GM08714 (cell line): ENCODE data around the gene ADAMTS18.
"Not testable (repeated sequence)": the region's sequence is repeated elsewhere in the genome, so short reads cannot be mapped to it uniquely, and the experiment has no call there.

Experiments
- H3K4me3 ChIP-seq: fragments of 200-500 bp; sonication (Bioruptor generic); 2 replicates; pipeline ENCODE4 v1.5.1; 2014; ENCODE audit warnings: mild to moderate bottlenecking, low read length, inconsistent platforms
- ZNF274 ChIP-seq: IDR thresholded peaks from 2 replicates; pipeline ENCODE4 v1.6.1; 2012; ENCODE audit warnings: mild to moderate bottlenecking, low read depth, low read length

Gene ADAMTS18

GRCh38 chr16:77304134-77304533, 130.7 kb downstream of the ADAMTS18 start:
- no peak overlapping the region for H3K4me3 ChIP-seq
- no peak for TF ChIP-seq ZNF274

DNA sequence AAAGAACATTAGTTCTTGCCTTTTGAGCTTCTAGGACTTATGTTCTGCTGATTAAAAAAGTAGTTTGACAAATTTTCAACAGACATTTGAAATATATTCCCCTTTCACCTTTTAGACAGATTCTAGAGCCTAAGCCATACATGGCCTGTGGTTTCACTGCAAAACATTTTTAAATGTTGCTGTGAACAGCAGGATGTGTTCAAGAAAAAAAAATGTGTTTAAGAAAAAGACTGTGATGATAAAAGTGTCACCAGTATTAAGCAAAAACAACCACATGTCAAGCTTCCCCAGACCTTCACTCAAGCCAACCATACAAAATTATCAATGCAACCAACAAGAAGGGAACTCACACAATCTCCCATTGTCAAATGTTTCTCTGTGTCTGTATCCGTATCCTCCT, 132.2 kb downstream of the ADAMTS18 start:
- H3K4me3 ChIP-seq: no peak overlapping the region
- no peak for TF ChIP-seq ZNF274

DNA sequence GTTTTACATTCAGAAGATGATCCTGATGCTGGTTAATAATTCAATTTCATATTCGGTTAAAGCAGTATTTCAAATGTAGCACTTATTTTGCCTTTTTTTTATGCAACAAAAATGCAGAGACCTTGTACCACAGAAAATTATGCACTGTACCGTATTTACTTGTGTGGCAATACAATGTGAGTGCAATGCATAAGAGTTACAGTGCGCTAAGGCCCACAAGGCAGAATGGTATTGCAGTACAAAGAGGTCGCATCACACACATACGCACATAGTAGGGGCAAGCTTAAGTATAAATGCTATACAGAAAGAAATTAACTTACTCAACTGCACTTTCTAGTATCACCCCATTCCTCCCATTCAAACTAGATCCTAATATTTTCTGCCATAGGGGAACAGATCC, 132.6 kb downstream of the ADAMTS18 start:
- H3K4me3 ChIP-seq: no peak overlapping the region
- TF ChIP-seq ZNF274: no peak

GRCh38 chr16:77300256-77300655, 134.6 kb downstream of the ADAMTS18 start:
- TF ChIP-seq ZNF274: no peak
- no peak overlapping the region for H3K4me3 ChIP-seq

DNA sequence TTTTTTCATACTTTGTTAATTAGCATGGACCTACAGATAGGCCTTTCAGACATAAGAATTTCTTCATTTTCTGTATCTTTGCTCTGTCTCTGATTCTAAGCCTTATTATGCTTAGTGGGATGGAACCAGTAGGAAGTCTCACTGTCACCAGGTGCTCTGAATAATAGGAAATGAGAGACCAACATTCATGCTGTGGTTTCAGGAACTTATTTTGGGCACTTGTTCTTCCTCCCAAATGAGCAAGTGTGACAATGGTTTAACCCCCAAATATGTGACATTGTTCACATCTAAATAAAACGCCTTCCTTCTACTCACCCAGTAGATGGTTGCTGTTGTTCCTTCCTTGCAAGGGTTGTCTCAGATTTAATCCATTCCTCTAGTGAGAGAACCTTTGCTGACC, 135.4 kb downstream of the ADAMTS18 start:
- no peak for TF ChIP-seq ZNF274
- H3K4me3 ChIP-seq: no peak overlapping the region

DNA sequence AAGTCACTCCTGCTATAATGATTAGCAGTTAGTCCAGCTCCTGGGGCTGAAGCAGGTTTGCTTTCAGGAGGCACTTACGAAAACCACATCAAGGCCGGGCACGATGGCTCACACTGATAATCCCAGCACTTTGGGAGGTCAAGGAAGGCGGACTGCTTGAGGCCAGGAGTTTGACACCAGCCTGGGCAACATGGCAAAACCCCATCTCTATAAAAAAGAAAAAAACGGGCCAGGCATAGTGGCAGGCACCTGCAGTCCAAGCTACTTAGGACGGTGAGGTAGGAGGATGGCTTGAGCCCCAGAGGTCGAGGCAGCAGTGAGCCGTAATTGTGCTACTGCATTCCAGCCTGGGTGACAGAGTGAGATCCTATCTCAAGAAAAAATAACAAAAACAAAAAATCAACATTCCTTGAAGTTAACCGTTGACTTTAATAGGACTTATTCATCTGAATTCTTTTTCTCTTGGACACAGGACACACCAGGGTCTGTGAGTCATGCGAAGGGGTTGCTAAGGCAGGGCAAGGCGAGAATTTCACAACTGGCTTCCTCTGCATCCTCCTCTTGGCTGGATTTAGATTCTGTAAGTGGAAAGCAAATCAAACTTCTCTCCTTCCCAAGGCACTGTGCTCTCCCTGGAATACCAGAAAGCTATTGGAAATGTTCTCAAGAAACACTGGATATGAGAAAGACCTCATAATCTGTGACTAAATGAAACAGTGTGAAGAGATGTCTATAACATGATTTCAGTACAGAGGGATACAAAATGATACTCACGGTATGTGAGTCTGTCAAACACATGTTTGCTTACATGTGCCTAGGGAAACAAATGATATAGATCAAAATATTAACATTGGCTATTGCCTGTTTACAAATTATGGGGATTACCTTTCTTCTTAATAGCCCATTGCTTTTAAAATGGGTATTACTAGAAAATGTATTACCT, 136.1 kb downstream of the ADAMTS18 start:
- H3K4me3 ChIP-seq: no peak overlapping the region
- no peak for TF ChIP-seq ZNF274

DNA sequence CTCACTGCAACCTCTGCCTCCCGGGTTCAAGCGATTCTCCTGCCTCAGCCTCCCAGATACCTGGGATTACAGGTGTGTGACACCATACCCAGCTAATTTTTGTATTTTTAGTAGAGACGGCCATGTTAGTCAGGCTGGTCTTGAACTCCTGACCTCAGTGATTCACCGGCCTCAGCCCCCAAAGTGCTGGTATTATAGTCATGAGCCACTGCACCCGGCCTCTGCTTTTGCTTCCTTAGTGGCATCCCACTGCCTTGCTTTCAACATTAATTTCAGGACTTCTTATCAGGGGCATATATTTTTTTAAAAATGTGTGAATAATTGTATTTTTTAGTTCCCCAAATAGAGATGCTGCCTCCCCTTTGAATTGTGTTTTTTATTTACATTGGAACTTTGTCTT, 136.8 kb downstream of the ADAMTS18 start:
- TF ChIP-seq ZNF274: no peak
- H3K4me3 ChIP-seq: no peak overlapping the region

DNA sequence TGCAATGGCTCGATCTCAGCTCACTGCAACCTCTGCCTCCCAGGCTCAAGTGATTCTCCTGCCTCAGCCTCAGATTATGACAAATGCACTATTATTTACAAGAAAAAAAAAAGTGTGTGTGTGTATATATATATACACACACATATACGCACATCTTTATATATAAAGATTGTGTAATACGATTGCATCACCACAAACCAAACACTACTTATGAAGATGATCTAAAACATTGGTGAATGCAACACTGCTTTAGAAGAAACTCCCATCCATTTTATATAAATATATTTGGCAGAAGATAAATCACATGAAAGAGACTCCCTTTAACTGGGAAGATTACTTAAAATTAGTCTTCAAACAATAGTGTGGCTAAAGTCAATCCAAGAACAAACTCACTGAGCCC, 138.9 kb downstream of the ADAMTS18 start:
- no peak overlapping the region for H3K4me3 ChIP-seq
- TF ChIP-seq ZNF274: no peak

DNA sequence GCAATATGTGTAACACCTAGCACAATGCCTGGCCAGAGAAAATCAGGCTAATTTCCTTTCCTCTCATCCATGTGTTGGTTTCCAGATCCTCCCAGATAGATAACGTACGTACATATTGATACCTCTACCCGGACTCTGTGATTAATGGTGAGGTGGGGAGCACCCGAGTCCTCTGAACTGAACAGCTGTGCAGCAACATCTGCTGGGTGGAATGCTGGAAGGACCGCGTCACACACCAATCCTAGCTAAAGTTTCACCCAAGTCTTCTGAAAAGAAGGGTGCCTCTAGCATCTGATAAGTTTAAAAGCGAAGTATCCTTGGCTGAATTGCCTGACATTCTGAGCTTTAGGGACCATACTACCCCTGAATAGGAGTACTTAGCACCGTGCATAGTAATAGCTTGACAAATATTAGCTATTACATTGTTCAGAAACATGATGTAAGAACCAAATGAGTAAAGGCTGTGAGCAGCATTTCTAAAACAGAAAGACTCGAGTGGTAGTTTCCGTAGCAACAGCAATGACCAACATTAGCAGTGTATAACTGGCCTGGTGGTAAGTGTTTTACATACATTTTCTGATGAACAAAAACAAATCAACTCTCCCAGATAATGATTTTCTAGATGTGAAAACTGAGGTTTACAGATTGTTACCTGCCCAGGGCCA, 144.3 kb downstream of the ADAMTS18 start:
- H3K4me3 ChIP-seq: no peak overlapping the region
- TF ChIP-seq ZNF274: no peak

GRCh38 chr16:77289331-77289809, 145.5 kb downstream of the ADAMTS18 start:
- no peak for TF ChIP-seq ZNF274
- no peak overlapping the region for H3K4me3 ChIP-seq

GRCh38 chr16:77288222-77288621, 146.6 kb downstream of the ADAMTS18 start:
- no peak overlapping the region for H3K4me3 ChIP-seq
- TF ChIP-seq ZNF274: no peak

DNA sequence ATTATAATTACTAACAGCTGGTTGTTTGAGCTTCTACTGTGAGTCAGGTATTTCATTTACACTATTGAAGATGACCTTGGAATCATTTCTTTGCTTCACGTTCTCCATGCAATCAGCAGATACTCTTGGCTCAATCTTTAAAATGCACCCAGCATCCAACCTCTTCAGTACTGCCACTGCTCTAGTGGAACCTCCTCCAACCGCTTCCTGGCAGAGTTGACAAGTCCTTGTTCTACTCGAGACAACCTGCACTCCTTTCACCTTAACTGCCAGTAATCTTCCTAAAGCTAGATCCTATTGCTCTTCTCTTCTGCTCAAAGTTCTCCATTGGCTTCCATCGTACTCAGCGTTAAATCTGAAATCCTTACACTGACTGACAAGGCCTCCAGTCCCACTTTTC, 149.2 kb downstream of the ADAMTS18 start:
- H3K4me3 ChIP-seq: no peak overlapping the region
- TF ChIP-seq ZNF274: no peak

GRCh38 chr16:77282345-77282744, 152.5 kb downstream of the ADAMTS18 start:
- H3K4me3 ChIP-seq: no peak overlapping the region
- no peak for TF ChIP-seq ZNF274

- not testable (repeated sequence) for H3K4me3 ChIP-seq
Measured at GRCh38 chr16:77279316-77279715, 155.5 kb downstream of the ADAMTS18 start.

GRCh38 chr16:77277571-77277970, 157.3 kb downstream of the ADAMTS18 start:
- no peak overlapping the region for H3K4me3 ChIP-seq
- TF ChIP-seq ZNF274: no peak
